ENCODE measurements around the gene MYLK4.

MYLK4 gene

GRCh38 chr6:2695454-2696095 lies 55.1 kb downstream of the MYLK4 start:
- DNase-seq (ENCODE audit: low read depth), result no peak

- no peak for DNase-seq (ENCODE audit: low read depth)
These were observed 57.5 kb downstream of the MYLK4 start for GRCh38 chr6:2693231-2693630.

GRCh38 chr6:2688401-2689064 lies 62.2 kb downstream of the MYLK4 start:
- peak; percentile 76 for DNase-seq (ENCODE audit: low read depth)

- DNase-seq (ENCODE audit: low read depth), result no peak
These were observed 63.3 kb downstream of the MYLK4 start for GRCh38 chr6:2687456-2687855.

- DNase-seq (ENCODE audit: low read depth), result no peak
These were observed 64.2 kb downstream of the MYLK4 start for GRCh38 chr6:2686515-2686914.

- DNase-seq (ENCODE audit: low read depth), result no peak
These were observed 65.7 kb downstream of the MYLK4 start for GRCh38 chr6:2684766-2685754.

GRCh38 chr6:2684103-2684749 lies 66.5 kb downstream of the MYLK4 start:
- DNase-seq (ENCODE audit: low read depth), result no peak

GRCh38 chr6:2680264-2680922 lies 70.3 kb downstream of the MYLK4 start:
- no peak for DNase-seq (ENCODE audit: low read depth)

GRCh38 chr6:2677080-2677593 lies 73.6 kb downstream of the MYLK4 start:
- DNase-seq (ENCODE audit: low read depth), result no peak

GRCh38 chr6:2676048-2676447 lies 74.7 kb downstream of the MYLK4 start:
- DNase-seq (ENCODE audit: low read depth), result no peak

- no peak for DNase-seq (ENCODE audit: low read depth)
These were observed 75.9 kb downstream of the MYLK4 start for GRCh38 chr6:2674857-2675256.

GRCh38 chr6:2669067-2669700 lies 81.5 kb downstream of the MYLK4 start:
- no peak for DNase-seq (ENCODE audit: low read depth)

GRCh38 chr6:2667617-2668016 lies 83.1 kb downstream of the MYLK4 start:
- DNase-seq (ENCODE audit: low read depth), result no peak

GRCh38 chr6:2666906-2667575 lies 83.7 kb downstream of the MYLK4 start:
- DNase-seq (ENCODE audit: low read depth), result no peak

GRCh38 chr6:2665146-2666070 lies 85.3 kb downstream of the MYLK4 start:
- peak; percentile 22 for DNase-seq (ENCODE audit: low read depth)

- no peak for DNase-seq (ENCODE audit: low read depth)
These were observed 87.6 kb downstream of the MYLK4 start for GRCh38 chr6:2663123-2663522.

- DNase-seq (ENCODE audit: low read depth), result no peak
These were observed 89.1 kb downstream of the MYLK4 start for GRCh38 chr6:2661651-2662050.

- DNase-seq (ENCODE audit: low read depth), result no peak
These were observed 90.8 kb downstream of the MYLK4 start for GRCh38 chr6:2659882-2660281.

- DNase-seq (ENCODE audit: low read depth), result no peak
These were observed 91.3 kb downstream of the MYLK4 start for GRCh38 chr6:2659381-2659780.

All from non-pigmented ciliary epithelial cell (primary cell).